Neuronal stem cell (in vitro differentiated cells): ENCODE results near the gene CBFA2T2.
A peak's percentile ranks its signal among the peaks of the same experiment; 100 is the strongest.

Source experiments
- DNase-seq: peaks from one replicate; pipeline ENCODE4 v3.0.0-alpha.2; 2013; ENCODE audit warnings: low spot score
- H2AFZ ChIP-seq: one replicate; pipeline ENCODE4 v1.6.1; 2013; ENCODE audit warnings: mild to moderate bottlenecking, low read length, inconsistent platforms
- H2AK5ac ChIP-seq: 2 replicates; pipeline ENCODE4 v1.6.1; 2013; ENCODE audit warnings: low read depth, mild to moderate bottlenecking, inconsistent platforms, low read length, moderate library complexity, mixed read lengths
- H2BK120ac ChIP-seq: 2 replicates; pipeline ENCODE4 v1.6.1; 2013; ENCODE audit warnings: low read depth, mild to moderate bottlenecking, inconsistent platforms, low read length, moderate library complexity, mixed read lengths
- H2BK12ac ChIP-seq: one replicate; pipeline ENCODE4 v1.6.1; 2013; ENCODE audit warnings: low read length, inconsistent platforms
- H2BK15ac ChIP-seq: 2 replicates; pipeline ENCODE4 v1.6.1; 2013; ENCODE audit warnings: mild to moderate bottlenecking, low read length, inconsistent platforms, mixed read lengths
- H2BK5ac ChIP-seq: one replicate; pipeline ENCODE4 v1.6.1; 2013; ENCODE audit warnings: inconsistent platforms, mild to moderate bottlenecking, low read length, moderate library complexity
- H3K14ac ChIP-seq: one replicate; pipeline ENCODE4 v1.6.1; 2013; ENCODE audit warnings: low read length, inconsistent platforms
- H3K18ac ChIP-seq: 2 replicates; pipeline ENCODE4 v1.6.1; 2013; ENCODE audit warnings: low read length, inconsistent platforms
- H3K23ac ChIP-seq: 2 replicates; pipeline ENCODE4 v1.6.1; 2013; ENCODE audit warnings: low read depth, mild to moderate bottlenecking, mixed read lengths, low read length, inconsistent platforms; ENCODE audit not compliant: poor library complexity
- H3K27ac ChIP-seq: replicated peaks from 3 replicates; pipeline ENCODE4 v1.5.1; 2013; ENCODE audit warnings: low read length, inconsistent platforms
- H3K27me3 ChIP-seq, 3 experiments: 2 replicates each; pipeline ENCODE4 v1.6.1; 2013; ENCODE audit warnings: low read length in 3 of 3, mild to moderate bottlenecking in 2 of 3, inconsistent platforms in 1 of 3, low read depth in 1 of 3, mixed read lengths in 1 of 3, moderate library complexity in 1 of 3; ENCODE audit not compliant: control insufficient read depth in 3 of 3, insufficient read depth in 3 of 3
- H3K36me3 ChIP-seq, 2 donors: replicated peaks in 1 of 2; 2 replicates each; pipeline ENCODE4 v1.6.1; 2013; ENCODE audit warnings: low read length in 2 of 2; ENCODE audit not compliant: control insufficient read depth in 2 of 2, insufficient read depth in 2 of 2
- H3K4ac ChIP-seq: 2 replicates; pipeline ENCODE4 v1.6.1; 2013; ENCODE audit warnings: inconsistent platforms, mild to moderate bottlenecking, low read length, moderate library complexity
- H3K4me1 ChIP-seq, 2 donors: 1 replicate in 1 of 2; 2 replicates in 1 of 2; pipeline ENCODE4 v1.6.1; 2013; ENCODE audit warnings: low read length in 2 of 2, low read depth in 1 of 2; ENCODE audit not compliant: control insufficient read depth in 2 of 2, insufficient read depth in 1 of 2
- H3K4me2 ChIP-seq: one replicate; pipeline ENCODE4 v1.6.1; 2013; ENCODE audit warnings: mild to moderate bottlenecking, low read length, inconsistent platforms; ENCODE audit not compliant: insufficient read depth, poor library complexity, severe bottlenecking
- H3K4me3 ChIP-seq, 2 donors: 2 replicates each; pipeline ENCODE4 v1.5.1; 2013; ENCODE audit warnings: low read length in 2 of 2, mild to moderate bottlenecking in 2 of 2, inconsistent platforms in 1 of 2, moderate library complexity in 1 of 2
- H3K79me1 ChIP-seq: one replicate; pipeline ENCODE4 v1.6.1; 2013; ENCODE audit warnings: low read depth, mild to moderate bottlenecking, inconsistent platforms, low read length, moderate library complexity
- H3K9ac ChIP-seq: one replicate; pipeline ENCODE4 v1.6.1; 2013; ENCODE audit warnings: mild to moderate bottlenecking, low read depth, low read length, inconsistent platforms; ENCODE audit not compliant: poor library complexity
- H3K9me3 ChIP-seq, 2 donors: replicated peaks in 1 of 2; 2 replicates each; pipeline versions ENCODE3 to v1.6.1; 2013; ENCODE audit warnings: low read length in 2 of 2, mild to moderate bottlenecking in 2 of 2, inconsistent platforms in 1 of 2, low read depth in 1 of 2, mixed read lengths in 1 of 2, moderate library complexity in 1 of 2; ENCODE audit not compliant: control insufficient read depth in 2 of 2, insufficient read depth in 1 of 2
- H4K8ac ChIP-seq: one replicate; pipeline ENCODE4 v1.6.1; 2013; ENCODE audit warnings: low read depth, mild to moderate bottlenecking, inconsistent platforms, low read length, moderate library complexity
- H4K91ac ChIP-seq: one replicate; pipeline ENCODE4 v1.6.1; 2013; ENCODE audit warnings: low read length, low read depth, mild to moderate bottlenecking, inconsistent platforms; ENCODE audit not compliant: poor library complexity
- WGBS, 2 donors: extraction: QIAGEN DNeasy Blood & Tissue Kit; methylation state at CpG; one replicate each; pipeline ENCODE4 v1.1.7; 2013; ENCODE audit warnings: missing lambda C conversion rate in 2 of 2, mixed read lengths in 1 of 2; ENCODE audit not compliant: insufficient read length in 2 of 2, insufficient replicate concordance in 1 of 2; ENCODE audit errors: extremely low coverage in 2 of 2; 5-methylcytosine and 5-hydroxymethylcytosine counted together

CBFA2T2 gene

GRCh38 chr20:33675136-33675959, 185.5 kb downstream of the CBFA2T2 start:
- peak overlapping the region; percentile 94 for H2AFZ ChIP-seq
- peaks cover 35 to 63% of the 10 kb centered on the region in 2 donors for H3K36me3 ChIP-seq
- H3K14ac ChIP-seq: no peak overlapping the region
- H3K4me1 ChIP-seq: peaks cover 26 to 29% of the 10 kb centered on the region in 2 donors
- no peak overlapping the region for H2BK120ac ChIP-seq
- no peak overlapping the region for H3K9ac ChIP-seq
- no peak overlapping the region for H4K91ac ChIP-seq
- H2AK5ac ChIP-seq: no peak overlapping the region
- no peak overlapping the region for H3K27ac ChIP-seq
- no peak overlapping the region for H2BK12ac ChIP-seq
- H3K4ac ChIP-seq: no peak overlapping the region
- no peak overlapping the region for H2BK15ac ChIP-seq
- DNase-seq: no peak
- no peak overlapping the region for H3K23ac ChIP-seq
- H3K4me3 ChIP-seq: peak overlapping the region; percentile 62 to 79
- H3K27me3 ChIP-seq: no peaks in the 10 kb centered on the region
- no peak overlapping the region for H2BK5ac ChIP-seq
- WGBS, 2 donors: no CpG with 5 or more reads among the region's 16 CpGs
- H3K79me1 ChIP-seq: peaks cover 9% of the 10 kb centered on the region
- no peak overlapping the region for H3K18ac ChIP-seq
- peaks cover 0 to 7% of the 10 kb centered on the region in 2 donors for H3K9me3 ChIP-seq
- peak overlapping the region; percentile 94 for H3K4me2 ChIP-seq
- no peak overlapping the region for H4K8ac ChIP-seq

GRCh38 chr20:33676121-33676520, 186.2 kb downstream of the CBFA2T2 start:
- Histone ChIP-seq H2BK120ac (no peak overlapping the region), H3K9me3 (peaks cover 0 to 7% of the 10 kb centered on the region in 2 donors), H3K4me2 (no peak overlapping the region), H2AK5ac (no peak overlapping the region), H4K91ac (no peak overlapping the region), H3K79me1 (peaks cover 9% of the 10 kb centered on the region), H2BK15ac (no peak overlapping the region), H4K8ac (no peak overlapping the region), H3K4me1 (peaks cover 26 to 29% of the 10 kb centered on the region in 2 donors), H3K14ac (no peak overlapping the region), H2AFZ (no peak overlapping the region), H3K4me3 (no peak overlapping the region), H2BK12ac (no peak overlapping the region), H3K9ac (no peak overlapping the region), H3K27me3 (no peaks in the 10 kb centered on the region), H3K23ac (no peak overlapping the region), H3K18ac (no peak overlapping the region), H2BK5ac (no peak overlapping the region), H3K4ac (no peak overlapping the region), H3K36me3 (peaks cover 39 to 63% of the 10 kb centered on the region in 2 donors), H3K27ac (no peak overlapping the region)
- WGBS, 2 donors: no CpG with 5 or more reads among the region's 11 CpGs
- DNase-seq: no peak

GRCh38 chr20:33676652-33677645, 187.1 kb downstream of the CBFA2T2 start:
- no CpG with 5 or more reads among the region's 31 CpGs for WGBS, 2 donors
- no peaks in the 10 kb centered on the region for H3K27me3 ChIP-seq
- no peak overlapping the region for H3K23ac ChIP-seq
- H3K9me3 ChIP-seq: peaks cover 0 to 7% of the 10 kb centered on the region in 2 donors
- H3K79me1 ChIP-seq: peaks cover 9% of the 10 kb centered on the region
- H2BK5ac ChIP-seq: no peak overlapping the region
- H3K14ac ChIP-seq: no peak overlapping the region
- H2AK5ac ChIP-seq: no peak overlapping the region
- H3K36me3 ChIP-seq: peaks cover 39 to 63% of the 10 kb centered on the region in 2 donors
- no peak overlapping the region for H3K18ac ChIP-seq
- H3K4me1 ChIP-seq: peaks cover 26 to 30% of the 10 kb centered on the region in 2 donors
- H3K27ac ChIP-seq: no peak overlapping the region
- H4K8ac ChIP-seq: no peak overlapping the region
- H3K9ac ChIP-seq: no peak overlapping the region
- no peak overlapping the region for H3K4me3 ChIP-seq
- no peak overlapping the region for H2BK15ac ChIP-seq
- no peak for DNase-seq
- no peak overlapping the region for H4K91ac ChIP-seq
- peak overlapping the region; percentile 49 for H2BK12ac ChIP-seq
- no peak overlapping the region for H2BK120ac ChIP-seq
- H3K4me2 ChIP-seq: no peak overlapping the region
- no peak overlapping the region for H3K4ac ChIP-seq
- no peak overlapping the region for H2AFZ ChIP-seq
